Rectal smooth muscle tissue (tissue), 1 donor: ENCODE measurements around the gene NSFL1C.

Experiments
- H3K27ac ChIP-seq: one replicate; pipeline ENCODE4 v1.7.0; 2013; ENCODE audit warnings: low read depth, low read length, inconsistent platforms
- H3K27me3 ChIP-seq: one replicate; pipeline ENCODE4 v1.7.0; 2013; ENCODE audit warnings: low read length; ENCODE audit not compliant: control insufficient read depth, insufficient read depth
- H3K36me3 ChIP-seq: one replicate; pipeline ENCODE4 v1.7.0; 2013; ENCODE audit warnings: low read length; ENCODE audit not compliant: control insufficient read depth, insufficient read depth
- H3K4me1 ChIP-seq: one replicate; pipeline ENCODE4 v1.7.0; 2013; ENCODE audit warnings: low read length; ENCODE audit not compliant: control insufficient read depth, insufficient read depth
- H3K4me3 ChIP-seq: one replicate; pipeline ENCODE4 v1.7.0; 2013; ENCODE audit warnings: low read length
- H3K9ac ChIP-seq: one replicate; pipeline ENCODE4 v1.7.0; 2013; ENCODE audit warnings: low read length

Gene NSFL1C

DNA sequence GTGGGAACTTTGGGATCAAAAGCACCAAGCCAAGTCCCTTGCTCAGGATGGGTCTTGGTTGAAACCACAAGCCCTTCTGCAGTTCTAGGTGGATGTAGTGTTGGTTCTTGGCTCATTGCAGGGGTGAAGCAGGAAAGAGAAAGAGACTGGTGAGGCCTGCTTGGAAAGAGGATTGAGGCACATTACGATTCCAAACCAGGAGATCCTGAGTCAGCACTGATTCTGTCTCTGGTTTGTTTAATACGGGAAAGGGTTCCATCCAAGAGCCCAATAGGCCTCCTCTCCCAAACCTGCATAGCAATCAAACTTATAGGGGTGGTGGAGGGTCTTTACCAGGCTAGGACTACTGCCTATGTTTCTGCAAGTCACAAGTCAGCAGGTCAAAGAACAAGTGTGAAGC, 24.3 kb downstream of the NSFL1C start:
- Histone ChIP-seq H3K27ac (no peak overlapping the region), H3K36me3 (peaks cover 48% of the 10 kb centered on the region), H3K4me1 (no peaks in the 10 kb centered on the region), H3K27me3 (no peaks in the 10 kb centered on the region), H3K9ac (no peak overlapping the region), H3K4me3 (no peak overlapping the region)

DNA sequence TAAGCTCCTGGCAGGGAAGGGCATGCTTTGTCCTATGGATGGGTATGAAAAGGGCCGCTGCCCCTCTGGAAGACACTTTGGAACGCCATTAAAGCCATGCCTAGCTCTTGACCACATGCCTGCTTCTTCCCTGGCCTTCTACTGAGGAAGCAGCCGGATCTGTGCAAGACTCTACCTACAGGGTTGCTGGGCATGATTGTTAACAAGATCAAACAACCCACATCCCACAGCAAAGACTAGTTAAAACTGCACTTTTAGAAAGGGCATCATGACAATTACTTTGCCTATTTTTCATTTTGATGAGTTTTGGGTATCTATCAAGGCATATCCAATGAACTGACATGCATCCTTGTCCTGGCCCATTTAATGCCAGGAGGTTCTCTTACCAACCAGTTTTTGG, 25.5 kb downstream of the NSFL1C start:
- H3K27ac ChIP-seq, result no peak overlapping the region
- H3K4me1 ChIP-seq, result no peaks in the 10 kb centered on the region
- H3K36me3 ChIP-seq, result peaks cover 38% of the 10 kb centered on the region
- no peaks in the 10 kb centered on the region for H3K27me3 ChIP-seq
- H3K9ac ChIP-seq, result no peak overlapping the region
- H3K4me3 ChIP-seq, result no peak overlapping the region

- no peak overlapping the region for H3K4me3 ChIP-seq
- H3K27me3 ChIP-seq, result no peaks in the 10 kb centered on the region
- H3K4me1 ChIP-seq, result no peaks in the 10 kb centered on the region
- peaks cover 27% of the 10 kb centered on the region for H3K36me3 ChIP-seq
- H3K9ac ChIP-seq, result no peak overlapping the region
- no peak overlapping the region for H3K27ac ChIP-seq
Observed at GRCh38 chr20:1440024-1440423, 26.6 kb downstream of the NSFL1C start.

DNA sequence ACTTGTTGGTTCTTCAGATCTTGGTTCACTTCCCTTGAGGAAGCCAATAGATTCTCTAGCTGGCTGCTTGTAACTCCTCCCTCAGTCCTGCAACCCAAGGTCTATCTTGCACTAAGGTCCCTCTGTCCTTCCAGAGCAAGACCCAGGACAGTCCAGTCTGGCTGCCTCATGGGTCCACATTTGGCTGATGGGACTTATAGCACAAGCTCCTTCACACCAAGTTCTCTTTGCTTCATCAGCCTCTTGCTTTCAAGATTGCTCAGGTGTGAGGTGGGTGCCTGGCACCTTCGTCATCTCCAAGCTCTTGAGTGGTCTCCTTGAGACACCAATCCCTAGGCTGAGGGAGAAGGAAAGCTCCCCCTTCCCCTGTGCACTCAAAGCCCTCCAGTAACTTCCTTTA, 28.3 kb downstream of the NSFL1C start:
- H3K27ac ChIP-seq, result no peak overlapping the region
- H3K4me3 ChIP-seq, result no peak overlapping the region
- H3K4me1 ChIP-seq, result no peaks in the 10 kb centered on the region
- no peak overlapping the region for H3K9ac ChIP-seq
- no peaks in the 10 kb centered on the region for H3K27me3 ChIP-seq
- H3K36me3 ChIP-seq, result peaks cover 11% of the 10 kb centered on the region

DNA sequence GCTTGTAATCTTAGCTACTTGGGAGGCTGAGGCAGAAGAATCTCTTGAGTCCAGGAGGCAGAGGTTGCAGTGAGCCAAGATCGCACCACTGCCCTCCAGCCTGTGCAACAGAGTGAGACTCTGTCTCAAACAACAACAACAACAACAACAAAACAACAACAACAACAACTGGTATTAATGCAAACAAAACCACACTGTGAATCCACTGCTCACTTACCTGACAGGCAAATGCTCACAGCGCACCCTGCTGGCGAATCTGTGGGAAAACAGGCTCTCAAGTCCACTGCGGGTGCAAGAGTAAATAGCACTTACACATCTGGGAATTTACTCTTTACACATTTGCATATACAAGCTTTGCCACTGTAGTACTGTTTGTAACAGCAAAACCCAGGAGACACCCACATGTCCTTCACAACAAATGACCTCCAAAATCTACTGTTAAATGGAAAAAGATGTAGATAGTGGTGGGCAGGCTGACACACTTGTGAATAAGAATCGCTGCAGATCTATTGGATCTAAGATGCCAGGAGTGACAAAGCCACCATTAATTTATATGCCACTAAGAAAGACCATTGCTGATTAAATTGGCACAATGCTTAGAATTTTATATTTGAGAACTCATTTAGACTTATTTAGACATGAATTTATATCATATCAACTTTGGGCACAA, 29.3 kb downstream of the NSFL1C start:
- Histone ChIP-seq H3K4me1 (no peaks in the 10 kb centered on the region), H3K27me3 (no peaks in the 10 kb centered on the region), H3K27ac (no peak overlapping the region), H3K4me3 (no peak overlapping the region), H3K36me3 (peaks cover 9% of the 10 kb centered on the region), H3K9ac (no peak overlapping the region)

- Histone ChIP-seq H3K4me3 (no peak overlapping the region), H3K27me3 (no peaks in the 10 kb centered on the region), H3K27ac (no peak overlapping the region), H3K36me3 (no peaks in the 10 kb centered on the region), H3K9ac (no peak overlapping the region), H3K4me1 (no peaks in the 10 kb centered on the region)
Observed at GRCh38 chr20:1436263-1436662, 30.4 kb downstream of the NSFL1C start.

GRCh38 chr20:1435337-1435699, 31.3 kb downstream of the NSFL1C start:
- H3K27me3 ChIP-seq, result no peaks in the 10 kb centered on the region
- no peak overlapping the region for H3K4me3 ChIP-seq
- no peaks in the 10 kb centered on the region for H3K4me1 ChIP-seq
- no peak overlapping the region for H3K9ac ChIP-seq
- H3K27ac ChIP-seq, result no peak overlapping the region
- no peaks in the 10 kb centered on the region for H3K36me3 ChIP-seq

GRCh38 chr20:1434571-1435336, 31.9 kb downstream of the NSFL1C start:
- Histone ChIP-seq H3K4me1 (no peaks in the 10 kb centered on the region), H3K27me3 (no peaks in the 10 kb centered on the region), H3K9ac (no peak overlapping the region), H3K36me3 (no peaks in the 10 kb centered on the region), H3K4me3 (no peak overlapping the region), H3K27ac (no peak overlapping the region)

DNA sequence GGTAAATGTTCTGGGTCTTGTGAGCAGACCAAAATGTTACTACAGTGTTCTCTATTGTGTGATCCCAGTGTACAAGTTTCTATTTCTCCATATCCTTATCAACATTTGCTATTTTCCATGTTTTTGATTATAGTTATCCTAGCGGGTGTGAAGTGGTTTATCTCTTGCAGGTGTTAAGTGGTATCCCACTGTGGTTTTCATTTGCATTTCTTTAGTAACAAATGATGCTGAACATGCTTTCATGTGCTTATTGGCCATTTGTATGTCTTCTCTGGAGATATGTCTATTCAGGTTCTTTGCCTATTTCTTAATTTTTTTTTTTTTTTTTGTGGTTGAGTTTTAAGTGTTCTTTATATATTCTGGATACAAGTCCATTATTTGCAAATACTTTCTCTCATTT, 35.5 kb downstream of the NSFL1C start:
- Histone ChIP-seq H3K4me1 (no peaks in the 10 kb centered on the region), H3K4me3 (no peak overlapping the region), H3K27me3 (no peaks in the 10 kb centered on the region), H3K27ac (no peak overlapping the region), H3K9ac (no peak overlapping the region), H3K36me3 (no peaks in the 10 kb centered on the region)

DNA sequence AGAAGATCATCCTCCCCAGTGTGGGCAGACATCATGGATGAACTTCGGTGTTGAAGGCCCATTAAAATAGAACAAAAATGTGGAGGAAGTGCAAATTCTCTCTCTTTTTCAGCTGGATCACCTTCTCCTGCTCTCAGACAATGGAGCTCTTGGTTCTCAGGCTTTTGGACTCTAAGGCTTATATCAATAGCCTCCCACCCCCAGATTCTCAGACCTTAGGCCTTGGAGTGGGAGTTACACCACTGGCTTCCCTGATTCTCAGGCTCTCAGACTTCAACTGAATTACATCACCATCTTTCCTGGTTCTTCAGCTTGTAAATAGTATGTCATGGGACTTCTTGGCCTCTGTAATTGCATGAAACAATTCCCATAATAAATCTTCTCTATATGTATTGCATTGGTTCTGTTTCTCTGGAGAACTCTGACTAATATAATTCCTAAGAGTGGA, 36.6 kb downstream of the NSFL1C start:
- Histone ChIP-seq H3K9ac (no peak overlapping the region), H3K27ac (no peak overlapping the region), H3K4me1 (no peaks in the 10 kb centered on the region), H3K4me3 (no peak overlapping the region), H3K36me3 (no peaks in the 10 kb centered on the region), H3K27me3 (no peaks in the 10 kb centered on the region)

- H3K27me3 ChIP-seq, result no peaks in the 10 kb centered on the region
- no peaks in the 10 kb centered on the region for H3K4me1 ChIP-seq
- no peaks in the 10 kb centered on the region for H3K36me3 ChIP-seq
- no peak overlapping the region for H3K9ac ChIP-seq
- H3K27ac ChIP-seq, result no peak overlapping the region
- H3K4me3 ChIP-seq, result no peak overlapping the region
Observed at GRCh38 chr20:1429143-1429728, 37.4 kb downstream of the NSFL1C start.

GRCh38 chr20:1427457-1428054, 39.1 kb downstream of the NSFL1C start:
- Histone ChIP-seq H3K4me3 (no peak overlapping the region), H3K9ac (no peak overlapping the region), H3K27me3 (no peaks in the 10 kb centered on the region), H3K4me1 (no peaks in the 10 kb centered on the region), H3K36me3 (no peaks in the 10 kb centered on the region), H3K27ac (no peak overlapping the region)
